ENCODE data around the gene AQP12B. TPM values are rescaled to one million over a fixed set of nuclear protein-coding genes. Genes with fewer than 3 reads are reported as not detected.

AQP12B gene
- total and polyA plus RNA-seq, 2 of the 8 experiments (the other 6 are each of a cell fraction or from before 2014, with no cell fraction given), result not detected

GRCh38 chr2:240664622-240665021 is 18.1 kb downstream of the AQP12B start:
- no peak overlapping the region for H2BK12ac ChIP-seq (ENCODE audit: low read depth, low read length)
- no peak overlapping the region for H2BK5ac ChIP-seq (ENCODE audit: low read depth, low read length)
- no peaks in the 10 kb centered on the region for H3K23me2 ChIP-seq (ENCODE audit: low read depth, low read length)
- H2AFZ ChIP-seq (ENCODE audit: low read length), result no peak overlapping the region
- H3K4ac ChIP-seq (replicated peaks; ENCODE audit: insufficient read length, low read depth, low read length), result no peak overlapping the region
- ChIA-PET POLR2A (ENCODE audit: partially characterized antibody) (no interaction called here), CTCF (ENCODE audit: partially characterized antibody) (no interaction called here)
- no peak overlapping the region for H4K8ac ChIP-seq (ENCODE audit: extremely low read depth, insufficient read depth, low read length)
- H2BK15ac ChIP-seq (ENCODE audit: low read length), result no peak overlapping the region
- H3K4me2 ChIP-seq (ENCODE audit: insufficient read depth in 1 of 2, low read depth in 2 of 2, low read length in 2 of 2), result no peak overlapping the region
- DNase-seq (ENCODE audit: low read depth in 1 of 2, low spot score in 2 of 2), result no peak
- H3K36me3 ChIP-seq (ENCODE audit: control insufficient read depth in 2 of 4, insufficient read depth in 4 of 4, low read length in 3 of 4), result no peaks in the 10 kb centered on the region
- no peaks in the 10 kb centered on the region for H3K4me1 ChIP-seq (replicated peaks in 1 of 4; ENCODE audit: control insufficient read depth in 3 of 4, insufficient read depth in 4 of 4, low read length in 3 of 4)
- H3K79me2 ChIP-seq (ENCODE audit: control insufficient read depth in 1 of 2, insufficient read depth in 2 of 2, low read length in 2 of 2), result no peaks in the 10 kb centered on the region
- H3K23ac ChIP-seq (ENCODE audit: insufficient read length), result no peak overlapping the region
- H3K27ac ChIP-seq (ENCODE audit: low read depth, low read length), result no peak overlapping the region
- no peaks in the 10 kb centered on the region for H4K20me1 ChIP-seq (replicated peaks in 1 of 2; ENCODE audit: control insufficient read depth in 1 of 2, insufficient read depth in 2 of 2, low read length in 2 of 2)
- TF ChIP-seq SP4 (IDR thresholded peaks at IDR 0.05; ENCODE audit: low read length) (no peak), ATF3 (IDR thresholded peaks at IDR 0.05; ENCODE audit: insufficient read depth, low read depth, low read length) (no peak), NANOG (IDR thresholded peaks at IDR 0.05; ENCODE audit: insufficient read depth, low read depth, low read length, poor library complexity, severe bottlenecking) (no peak), TAF7 (optimal IDR thresholded peaks at IDR 0.05; ENCODE audit: borderline replicate concordance, low read depth, low read length) (no peak)
- TF ChIP-seq, protein P1, sequence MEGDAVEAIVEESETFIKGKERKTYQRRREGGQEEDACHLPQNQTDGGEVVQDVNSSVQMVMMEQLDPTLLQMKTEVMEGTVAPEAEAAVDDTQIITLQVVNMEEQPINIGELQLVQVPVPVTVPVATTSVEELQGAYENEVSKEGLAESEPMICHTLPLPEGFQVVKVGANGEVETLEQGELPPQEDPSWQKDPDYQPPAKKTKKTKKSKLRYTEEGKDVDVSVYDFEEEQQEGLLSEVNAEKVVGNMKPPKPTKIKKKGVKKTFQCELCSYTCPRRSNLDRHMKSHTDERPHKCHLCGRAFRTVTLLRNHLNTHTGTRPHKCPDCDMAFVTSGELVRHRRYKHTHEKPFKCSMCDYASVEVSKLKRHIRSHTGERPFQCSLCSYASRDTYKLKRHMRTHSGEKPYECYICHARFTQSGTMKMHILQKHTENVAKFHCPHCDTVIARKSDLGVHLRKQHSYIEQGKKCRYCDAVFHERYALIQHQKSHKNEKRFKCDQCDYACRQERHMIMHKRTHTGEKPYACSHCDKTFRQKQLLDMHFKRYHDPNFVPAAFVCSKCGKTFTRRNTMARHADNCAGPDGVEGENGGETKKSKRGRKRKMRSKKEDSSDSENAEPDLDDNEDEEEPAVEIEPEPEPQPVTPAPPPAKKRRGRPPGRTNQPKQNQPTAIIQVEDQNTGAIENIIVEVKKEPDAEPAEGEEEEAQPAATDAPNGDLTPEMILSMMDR (IDR thresholded peaks at IDR 0.05; ENCODE audit: control extremely low read depth in 1 of 3, insufficient read depth in 1 of 3, low read depth in 1 of 3, low read length in 3 of 3), result no peak
- H3K4me3 ChIP-seq (ENCODE audit: extremely low read depth in 1 of 4, insufficient read depth in 2 of 4, low read depth in 3 of 4, low read length in 4 of 4), result no peak overlapping the region
- no peak for FAIRE-seq
- H3K9me3 ChIP-seq (ENCODE audit: insufficient read depth in 2 of 2, low read depth in 1 of 2, low read length in 1 of 2), result no peaks in the 10 kb centered on the region; a peak in 1 of 4 replicates
- H3K79me1 ChIP-seq (ENCODE audit: low read depth, low read length), result no peaks in the 10 kb centered on the region
- 83% methylated on average over 1 of the region's 1 CpG; no CpG with 5 or more reads in 1 of the 2 experiments for WGBS, 2 experiments (ENCODE audit: extremely low coverage in 1 of 2, insufficient coverage in 1 of 2, insufficient read length in 1 of 2, insufficient replicate concordance in 2 of 2, low coverage in 1 of 2, low lambda C conversion rate in 2 of 2, missing lambda C conversion rate in 1 of 2)
- H4K5ac ChIP-seq (ENCODE audit: insufficient read length, low read depth, low read length), result no peak overlapping the region
- no peak overlapping the region for H3K9ac ChIP-seq (replicated peaks in 1 of 4; ENCODE audit: extremely low read depth in 1 of 4, low read depth in 3 of 4, low read length in 3 of 4)
- peaks cover 0 to 1% (median 0%) of the 10 kb centered on the region in 4 experiments; a peak in 1 of 7 replicates for H3K27me3 ChIP-seq (replicated peaks in 1 of 4; ENCODE audit: control insufficient read depth in 3 of 4, extremely low read depth in 1 of 4, insufficient read depth in 3 of 4, low read length in 3 of 4)
- H3K56ac ChIP-seq (replicated peaks; ENCODE audit: insufficient read length, low read depth, low read length), result no peak overlapping the region
- H3K14ac ChIP-seq (ENCODE audit: insufficient read length), result no peak overlapping the region
- no peak overlapping the region for H2BK120ac ChIP-seq (replicated peaks; ENCODE audit: low read depth, low read length)
- H4K91ac ChIP-seq (replicated peaks; ENCODE audit: insufficient read length, low read length), result no peak overlapping the region
- H2BK20ac ChIP-seq (ENCODE audit: low read length), result no peak overlapping the region
- H3K18ac ChIP-seq (ENCODE audit: extremely low read depth, low read length), result no peak overlapping the region
- no peak overlapping the region for H2AK5ac ChIP-seq (ENCODE audit: low read depth, low read length)
